Right lobe of liver (tissue), 4 donors: ENCODE measurements around the gene PLXNA2.

ENCODE experiments used
- CTCF ChIP-seq, 4 donors: fragments of 200-600 bp in 3 of 4; fragments of 450-650 bp in 1 of 4; IDR thresholded peaks; one replicate each; pipeline versions ENCODE4 v1.5.1 to v1.8.0; 2016 to 2022; ENCODE audit warnings: antibody characterized with exemption in 4 of 4, mild to moderate bottlenecking in 2 of 4
- POLR2A ChIP-seq: fragments of 450-650 bp; IDR thresholded peaks from one replicate; pipeline ENCODE4 v1.6.1; 2017; ENCODE audit warnings: antibody characterized with exemption, mild to moderate bottlenecking
- donor health status: DM: no; HTN: no; CAD: no.
- donor health status: DM: no; HTN: no; CAD: no.
- donor health status: DM: no; HTN: yes; CAD: no.

- TF ChIP-seq CTCF (IDR thresholded peaks at IDR 0.05) (no peak), POLR2A (no peak)
Measured at GRCh38 chr1:208200116-208200515, 44.1 kb downstream of the PLXNA2 start.
